HepG2 (cell line): ENCODE results near the gene PLIN3. TPM values are rescaled to one million over a fixed set of nuclear protein-coding genes. Genes with fewer than 3 reads are reported as not detected.
A peak's percentile ranks its signal among the peaks of the same experiment; 100 is the strongest.

Source experiments
- EP300 ChIP-seq, 3 experiments: sonication (generic) in 1 of 3; formaldehyde crosslinking in 1 of 3; IDR thresholded peaks; 2 replicates each; pipeline versions ENCODE4 v1.5.1 to v1.6.1; 2011 to 2020; ENCODE audit warnings: low read depth in 2 of 3, low read length in 2 of 3, borderline replicate concordance in 1 of 3, improper control_type of control experiment in 1 of 3, mild to moderate bottlenecking in 1 of 3, missing genetic modification reagents in 1 of 3, moderate library complexity in 1 of 3
- IRF2 ChIP-seq: IDR thresholded peaks from 2 replicates; pipeline ENCODE4 v1.6.1; 2018; ENCODE audit warnings: missing genetic modification reagents, missing compliant biosample characterization
- LCORL ChIP-seq, 2 experiments: fragments of 450-650 bp in 1 of 2; sonication (generic) in 1 of 2; formaldehyde crosslinking in 1 of 2; IDR thresholded peaks; 2 replicates each; pipeline versions ENCODE4 v1.5.0 to v1.6.1; 2017 to 2020; ENCODE audit warnings: antibody characterized with exemption in 1 of 2, missing genetic modification reagents in 1 of 2
- ZHX2 ChIP-seq, 2 experiments: sonication (generic) in 1 of 2; formaldehyde crosslinking in 1 of 2; IDR thresholded peaks; 2 replicates each; pipeline versions ENCODE4 v1.6.1 to v1.9.0; 2014 to 2022; ENCODE audit warnings: antibody characterized with exemption in 1 of 2, borderline replicate concordance in 1 of 2, inconsistent platforms in 1 of 2, low read depth in 1 of 2, missing genetic modification reagents in 1 of 2
- ZNF24 ChIP-seq: fragments of 450-650 bp; IDR thresholded peaks from 2 replicates; pipeline ENCODE4 v1.6.1; 2017; ENCODE audit warnings: antibody characterized with exemption, mild to moderate bottlenecking
- ZNF329 ChIP-seq: sonication (generic); formaldehyde crosslinking; IDR thresholded peaks from 2 replicates; pipeline ENCODE4 v1.9.0; 2021; ENCODE audit warnings: low read depth, mild to moderate bottlenecking, missing genetic modification reagents
- ZNF501 ChIP-seq: sonication (generic); formaldehyde crosslinking; IDR thresholded peaks from 2 replicates; pipeline ENCODE4 v1.5.1; 2020; ENCODE audit warnings: mild to moderate bottlenecking, moderate library complexity, missing genetic modification reagents
- polyA plus RNA-seq, 8 experiments: library from polyadenylated mRNA; depleted of rRNA in 3 of 8; stranded (reverse) in 7 of 8; unstranded in 1 of 8; fragments of >200 nt; fragmentation: Illumina TruSeq in 4 of 8; extraction: Trizol in 4 of 8; gene quantifications; 2 replicates each; pipeline versions ENCODE4 v1.2.1 to v1.2.3, GENCODE V29; 2011 to 2016; ENCODE audit warnings: low read depth in 4 of 8, missing spikeins in 1 of 8, mixed read lengths in 1 of 8; ENCODE audit not compliant: insufficient read depth in 1 of 8
- total RNA-seq, 5 experiments: library from RNA; depleted of rRNA; stranded (reverse); fragments of >200 nt; fragmentation: Illumina TruSeq; extraction: Trizol; gene quantifications; 2 replicates each; pipeline ENCODE4 v1.2.3, GENCODE V29; 2016; ENCODE audit warnings: low read depth in 1 of 5
- TF ChIP-seq, protein P1 (sequence below): sonication (generic); formaldehyde crosslinking; IDR thresholded peaks from 2 replicates; pipeline ENCODE4 v1.8.0; 2022; ENCODE audit warnings: missing genetic modification reagents, mild to moderate bottlenecking, moderate library complexity, borderline replicate concordance
- TF ChIP-seq, protein P2 (sequence below): sonication (generic); formaldehyde crosslinking; conservative IDR thresholded peaks from 2 replicates; pipeline ENCODE4 v1.4.0; 2020; ENCODE audit warnings: mild to moderate bottlenecking, missing genetic modification reagents, moderate library complexity
- TF ChIP-seq, protein P3 (sequence below): IDR thresholded peaks from 2 replicates; pipeline ENCODE4 v1.6.1; 2016
- TF ChIP-seq, protein P4 (sequence below): sonication (generic); formaldehyde crosslinking; IDR thresholded peaks from 2 replicates; pipeline ENCODE4 v1.8.1; 2023; ENCODE audit warnings: mild to moderate bottlenecking, missing genetic modification reagents
- TF ChIP-seq, protein P5 (sequence below): conservative IDR thresholded peaks from 2 replicates; pipeline ENCODE4 v1.6.1; 2018; ENCODE audit warnings: missing genetic modification reagents

PLIN3 gene
- total and polyA plus RNA-seq, 2 of the 13 experiments (the other 11 are each of a cell fraction or from before 2014, with no cell fraction given), result 49.3 to 57.9 TPM

- TF ChIP-seq, protein P1, sequence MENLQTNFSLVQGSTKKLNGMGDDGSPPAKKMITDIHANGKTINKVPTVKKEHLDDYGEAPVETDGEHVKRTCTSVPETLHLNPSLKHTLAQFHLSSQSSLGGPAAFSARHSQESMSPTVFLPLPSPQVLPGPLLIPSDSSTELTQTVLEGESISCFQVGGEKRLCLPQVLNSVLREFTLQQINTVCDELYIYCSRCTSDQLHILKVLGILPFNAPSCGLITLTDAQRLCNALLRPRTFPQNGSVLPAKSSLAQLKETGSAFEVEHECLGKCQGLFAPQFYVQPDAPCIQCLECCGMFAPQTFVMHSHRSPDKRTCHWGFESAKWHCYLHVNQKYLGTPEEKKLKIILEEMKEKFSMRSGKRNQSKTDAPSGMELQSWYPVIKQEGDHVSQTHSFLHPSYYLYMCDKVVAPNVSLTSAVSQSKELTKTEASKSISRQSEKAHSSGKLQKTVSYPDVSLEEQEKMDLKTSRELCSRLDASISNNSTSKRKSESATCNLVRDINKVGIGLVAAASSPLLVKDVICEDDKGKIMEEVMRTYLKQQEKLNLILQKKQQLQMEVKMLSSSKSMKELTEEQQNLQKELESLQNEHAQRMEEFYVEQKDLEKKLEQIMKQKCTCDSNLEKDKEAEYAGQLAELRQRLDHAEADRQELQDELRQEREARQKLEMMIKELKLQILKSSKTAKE, result no peak
- no peak for TF ChIP-seq ZNF24
- peak in 1 of 2 experiments; percentile 62; a peak in 1 of 4 replicates for TF ChIP-seq EP300 (IDR thresholded peaks at IDR 0.05; ENCODE audit: low read depth in 2 of 2, low read length in 2 of 2)
- no peak for TF ChIP-seq EP300 (CRISPR knock-in tag; IDR thresholded peaks at IDR 0.05; ENCODE audit: borderline replicate concordance)
- TF ChIP-seq ZHX2 (IDR thresholded peaks at IDR 0.05; ENCODE audit: low read depth), result no peak
- no peak for TF ChIP-seq ZHX2 (CRISPR knock-in tag; IDR thresholded peaks at IDR 0.05; ENCODE audit: borderline replicate concordance)
- no peak for TF ChIP-seq LCORL (IDR thresholded peaks at IDR 0.05)
- peak; percentile 40; the same call in 1 of the 2 replicates for TF ChIP-seq LCORL (CRISPR knock-in tag; IDR thresholded peaks at IDR 0.05)
- TF ChIP-seq, protein P2, sequence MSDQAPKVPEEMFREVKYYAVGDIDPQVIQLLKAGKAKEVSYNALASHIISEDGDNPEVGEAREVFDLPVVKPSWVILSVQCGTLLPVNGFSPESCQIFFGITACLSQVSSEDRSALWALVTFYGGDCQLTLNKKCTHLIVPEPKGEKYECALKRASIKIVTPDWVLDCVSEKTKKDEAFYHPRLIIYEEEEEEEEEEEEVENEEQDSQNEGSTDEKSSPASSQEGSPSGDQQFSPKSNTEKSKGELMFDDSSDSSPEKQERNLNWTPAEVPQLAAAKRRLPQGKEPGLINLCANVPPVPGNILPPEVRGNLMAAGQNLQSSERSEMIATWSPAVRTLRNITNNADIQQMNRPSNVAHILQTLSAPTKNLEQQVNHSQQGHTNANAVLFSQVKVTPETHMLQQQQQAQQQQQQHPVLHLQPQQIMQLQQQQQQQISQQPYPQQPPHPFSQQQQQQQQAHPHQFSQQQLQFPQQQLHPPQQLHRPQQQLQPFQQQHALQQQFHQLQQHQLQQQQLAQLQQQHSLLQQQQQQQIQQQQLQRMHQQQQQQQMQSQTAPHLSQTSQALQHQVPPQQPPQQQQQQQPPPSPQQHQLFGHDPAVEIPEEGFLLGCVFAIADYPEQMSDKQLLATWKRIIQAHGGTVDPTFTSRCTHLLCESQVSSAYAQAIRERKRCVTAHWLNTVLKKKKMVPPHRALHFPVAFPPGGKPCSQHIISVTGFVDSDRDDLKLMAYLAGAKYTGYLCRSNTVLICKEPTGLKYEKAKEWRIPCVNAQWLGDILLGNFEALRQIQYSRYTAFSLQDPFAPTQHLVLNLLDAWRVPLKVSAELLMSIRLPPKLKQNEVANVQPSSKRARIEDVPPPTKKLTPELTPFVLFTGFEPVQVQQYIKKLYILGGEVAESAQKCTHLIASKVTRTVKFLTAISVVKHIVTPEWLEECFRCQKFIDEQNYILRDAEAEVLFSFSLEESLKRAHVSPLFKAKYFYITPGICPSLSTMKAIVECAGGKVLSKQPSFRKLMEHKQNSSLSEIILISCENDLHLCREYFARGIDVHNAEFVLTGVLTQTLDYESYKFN (CRISPR knock-in tag), result peak; percentile 76
- TF ChIP-seq, protein P3, sequence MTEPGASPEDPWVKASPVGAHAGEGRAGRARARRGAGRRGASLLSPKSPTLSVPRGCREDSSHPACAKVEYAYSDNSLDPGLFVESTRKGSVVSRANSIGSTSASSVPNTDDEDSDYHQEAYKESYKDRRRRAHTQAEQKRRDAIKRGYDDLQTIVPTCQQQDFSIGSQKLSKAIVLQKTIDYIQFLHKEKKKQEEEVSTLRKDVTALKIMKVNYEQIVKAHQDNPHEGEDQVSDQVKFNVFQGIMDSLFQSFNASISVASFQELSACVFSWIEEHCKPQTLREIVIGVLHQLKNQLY (CRISPR knock-in tag), result no peak
- no peak for TF ChIP-seq ZNF501 (CRISPR knock-in tag)
- TF ChIP-seq, protein P4, sequence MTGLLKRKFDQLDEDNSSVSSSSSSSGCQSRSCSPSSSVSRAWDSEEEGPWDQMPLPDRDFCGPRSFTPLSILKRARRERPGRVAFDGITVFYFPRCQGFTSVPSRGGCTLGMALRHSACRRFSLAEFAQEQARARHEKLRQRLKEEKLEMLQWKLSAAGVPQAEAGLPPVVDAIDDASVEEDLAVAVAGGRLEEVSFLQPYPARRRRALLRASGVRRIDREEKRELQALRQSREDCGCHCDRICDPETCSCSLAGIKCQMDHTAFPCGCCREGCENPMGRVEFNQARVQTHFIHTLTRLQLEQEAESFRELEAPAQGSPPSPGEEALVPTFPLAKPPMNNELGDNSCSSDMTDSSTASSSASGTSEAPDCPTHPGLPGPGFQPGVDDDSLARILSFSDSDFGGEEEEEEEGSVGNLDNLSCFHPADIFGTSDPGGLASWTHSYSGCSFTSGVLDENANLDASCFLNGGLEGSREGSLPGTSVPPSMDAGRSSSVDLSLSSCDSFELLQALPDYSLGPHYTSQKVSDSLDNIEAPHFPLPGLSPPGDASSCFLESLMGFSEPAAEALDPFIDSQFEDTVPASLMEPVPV, result no peak
- TF ChIP-seq, protein P5, sequence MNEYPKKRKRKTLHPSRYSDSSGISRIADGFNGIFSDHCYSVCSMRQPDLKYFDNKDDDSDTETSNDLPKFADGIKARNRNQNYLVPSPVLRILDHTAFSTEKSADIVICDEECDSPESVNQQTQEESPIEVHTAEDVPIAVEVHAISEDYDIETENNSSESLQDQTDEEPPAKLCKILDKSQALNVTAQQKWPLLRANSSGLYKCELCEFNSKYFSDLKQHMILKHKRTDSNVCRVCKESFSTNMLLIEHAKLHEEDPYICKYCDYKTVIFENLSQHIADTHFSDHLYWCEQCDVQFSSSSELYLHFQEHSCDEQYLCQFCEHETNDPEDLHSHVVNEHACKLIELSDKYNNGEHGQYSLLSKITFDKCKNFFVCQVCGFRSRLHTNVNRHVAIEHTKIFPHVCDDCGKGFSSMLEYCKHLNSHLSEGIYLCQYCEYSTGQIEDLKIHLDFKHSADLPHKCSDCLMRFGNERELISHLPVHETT (CRISPR knock-in tag), result no peak
- TF ChIP-seq IRF2 (CRISPR knock-in tag), result no peak
- TF ChIP-seq ZNF329 (CRISPR knock-in tag), result no peak
Measured at GRCh38 chr19:4908360-4908759, 40.9 kb upstream of the PLIN3 start (continued).
